GM12801 (cell line): ENCODE results near the gene TMEM9.

Source experiments
- CTCF ChIP-seq: IDR thresholded peaks from one replicate; pipeline ENCODE4 v1.5.1; 2011; ENCODE audit warnings: control low read depth; ENCODE audit not compliant: insufficient read length; ENCODE audit errors: extremely low read depth

The TMEM9 gene

GRCh38 chr1:201139306-201139705 is 15.0 kb downstream of the TMEM9 start:
- TF ChIP-seq CTCF: no peak

- no peak for TF ChIP-seq CTCF
Measured at GRCh38 chr1:201138311-201138840, 15.9 kb downstream of the TMEM9 start.

- no peak for TF ChIP-seq CTCF
Measured at GRCh38 chr1:201137579-201138310, 16.5 kb downstream of the TMEM9 start.

GRCh38 chr1:201137024-201137392 is 17.3 kb downstream of the TMEM9 start:
- TF ChIP-seq CTCF: no peak

GRCh38 chr1:201136355-201137023 is 17.8 kb downstream of the TMEM9 start:
- TF ChIP-seq CTCF: no peak

- no peak for TF ChIP-seq CTCF
Measured at GRCh38 chr1:201134405-201134804, 19.9 kb downstream of the TMEM9 start.

GRCh38 chr1:201131398-201131797 is 22.9 kb downstream of the TMEM9 start:
- TF ChIP-seq CTCF: no peak
